GM12801 (cell line): ENCODE data around the gene GSN.

Experiments used
- TF ChIP-seq, protein P1 (sequence below): IDR thresholded peaks from one replicate; pipeline ENCODE4 v1.5.1; 2011; ENCODE audit warnings: control low read depth; ENCODE audit not compliant: insufficient read length; ENCODE audit errors: extremely low read depth

Gene GSN

DNA sequence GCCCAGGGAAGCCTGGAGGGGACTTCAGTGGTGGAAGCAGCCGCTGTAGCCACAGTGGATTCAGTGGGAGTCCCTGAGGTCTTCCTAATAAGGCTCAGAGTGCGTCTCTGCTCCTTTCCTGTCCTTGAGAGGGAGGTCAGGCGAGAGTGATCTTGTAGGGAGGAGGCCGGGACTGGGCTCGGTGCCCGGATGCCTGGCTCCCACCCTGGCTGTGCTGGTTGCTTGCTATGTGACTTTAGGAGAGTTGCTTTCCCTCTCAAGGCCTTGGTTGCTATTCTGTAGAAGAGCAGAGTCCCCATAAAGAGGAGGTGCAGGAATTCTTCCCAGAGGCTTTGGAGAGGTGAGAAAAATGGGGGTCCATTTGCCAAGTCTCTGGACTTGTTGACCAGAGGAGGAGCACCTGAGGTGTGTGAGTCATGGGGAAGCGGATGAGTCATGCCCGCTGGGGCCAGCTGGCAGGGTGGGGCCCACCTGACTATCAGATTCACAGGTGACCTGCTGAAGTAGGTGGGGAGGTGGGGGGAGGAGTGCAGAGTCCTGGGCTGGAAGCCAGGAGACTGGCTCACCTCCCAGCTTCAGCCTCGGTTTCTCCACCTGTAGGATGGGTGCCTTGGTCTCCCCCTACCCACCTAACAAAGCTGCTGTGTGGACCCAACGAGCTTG is 13.8 kb downstream of the GSN start:
- TF ChIP-seq, protein P1, sequence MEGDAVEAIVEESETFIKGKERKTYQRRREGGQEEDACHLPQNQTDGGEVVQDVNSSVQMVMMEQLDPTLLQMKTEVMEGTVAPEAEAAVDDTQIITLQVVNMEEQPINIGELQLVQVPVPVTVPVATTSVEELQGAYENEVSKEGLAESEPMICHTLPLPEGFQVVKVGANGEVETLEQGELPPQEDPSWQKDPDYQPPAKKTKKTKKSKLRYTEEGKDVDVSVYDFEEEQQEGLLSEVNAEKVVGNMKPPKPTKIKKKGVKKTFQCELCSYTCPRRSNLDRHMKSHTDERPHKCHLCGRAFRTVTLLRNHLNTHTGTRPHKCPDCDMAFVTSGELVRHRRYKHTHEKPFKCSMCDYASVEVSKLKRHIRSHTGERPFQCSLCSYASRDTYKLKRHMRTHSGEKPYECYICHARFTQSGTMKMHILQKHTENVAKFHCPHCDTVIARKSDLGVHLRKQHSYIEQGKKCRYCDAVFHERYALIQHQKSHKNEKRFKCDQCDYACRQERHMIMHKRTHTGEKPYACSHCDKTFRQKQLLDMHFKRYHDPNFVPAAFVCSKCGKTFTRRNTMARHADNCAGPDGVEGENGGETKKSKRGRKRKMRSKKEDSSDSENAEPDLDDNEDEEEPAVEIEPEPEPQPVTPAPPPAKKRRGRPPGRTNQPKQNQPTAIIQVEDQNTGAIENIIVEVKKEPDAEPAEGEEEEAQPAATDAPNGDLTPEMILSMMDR, result no peak

DNA sequence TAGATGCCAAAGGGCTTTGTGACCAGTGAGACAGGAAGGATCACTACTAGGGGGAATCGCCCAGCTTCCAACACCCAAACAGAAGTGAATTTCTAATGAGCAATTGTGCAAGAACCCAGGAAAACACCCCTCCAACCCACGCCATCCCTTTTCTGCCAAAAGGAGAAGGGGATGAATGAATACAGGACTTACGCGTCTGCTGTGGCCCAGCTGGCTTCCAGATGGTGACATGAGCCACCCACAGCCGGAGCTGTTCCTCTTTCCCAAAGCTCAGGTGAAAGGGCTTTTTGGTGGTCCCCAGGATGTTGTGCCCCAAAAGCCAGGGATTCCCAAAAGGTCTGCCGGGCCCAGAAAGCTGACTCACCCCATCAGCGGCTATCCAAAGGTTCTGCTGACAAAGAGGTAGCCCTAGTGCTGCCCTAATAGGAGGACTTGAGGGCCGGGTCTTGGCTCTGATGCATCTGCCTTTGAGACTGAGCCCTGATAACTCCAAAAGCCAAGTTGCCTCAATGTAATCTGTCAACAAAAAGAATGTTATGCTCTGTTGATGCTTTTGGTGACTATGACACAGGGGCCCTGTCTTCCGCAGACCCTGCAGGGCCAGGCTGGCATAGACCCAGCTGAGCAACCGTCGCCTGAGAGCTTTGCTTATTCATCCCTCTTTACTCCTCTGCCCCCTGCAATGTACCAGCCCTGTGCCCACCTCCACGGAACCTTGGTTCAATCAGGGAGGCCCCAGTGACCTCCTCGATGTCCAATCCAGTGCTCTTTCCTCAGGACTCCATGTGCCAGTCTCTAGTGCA is 14.5 kb downstream of the GSN start:
- TF ChIP-seq, protein P1, result no peak

DNA sequence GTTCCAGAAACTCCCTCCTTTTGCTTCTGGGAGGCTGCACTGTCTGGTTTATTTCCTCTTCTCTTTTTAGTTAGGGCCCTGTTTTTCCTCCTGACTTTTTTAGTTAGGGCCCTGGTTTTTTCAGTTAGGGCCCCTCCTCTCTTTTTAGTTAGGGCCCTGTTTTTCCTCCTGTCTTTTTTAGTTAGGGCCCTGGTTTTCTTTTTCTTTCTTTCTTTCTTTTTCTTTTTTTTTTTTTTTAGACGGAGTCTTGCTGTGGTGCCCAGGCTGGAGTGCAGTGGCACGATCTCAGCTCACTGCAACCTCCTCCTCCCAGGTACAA is 15.1 kb downstream of the GSN start:
- TF ChIP-seq, protein P1, result no peak

DNA sequence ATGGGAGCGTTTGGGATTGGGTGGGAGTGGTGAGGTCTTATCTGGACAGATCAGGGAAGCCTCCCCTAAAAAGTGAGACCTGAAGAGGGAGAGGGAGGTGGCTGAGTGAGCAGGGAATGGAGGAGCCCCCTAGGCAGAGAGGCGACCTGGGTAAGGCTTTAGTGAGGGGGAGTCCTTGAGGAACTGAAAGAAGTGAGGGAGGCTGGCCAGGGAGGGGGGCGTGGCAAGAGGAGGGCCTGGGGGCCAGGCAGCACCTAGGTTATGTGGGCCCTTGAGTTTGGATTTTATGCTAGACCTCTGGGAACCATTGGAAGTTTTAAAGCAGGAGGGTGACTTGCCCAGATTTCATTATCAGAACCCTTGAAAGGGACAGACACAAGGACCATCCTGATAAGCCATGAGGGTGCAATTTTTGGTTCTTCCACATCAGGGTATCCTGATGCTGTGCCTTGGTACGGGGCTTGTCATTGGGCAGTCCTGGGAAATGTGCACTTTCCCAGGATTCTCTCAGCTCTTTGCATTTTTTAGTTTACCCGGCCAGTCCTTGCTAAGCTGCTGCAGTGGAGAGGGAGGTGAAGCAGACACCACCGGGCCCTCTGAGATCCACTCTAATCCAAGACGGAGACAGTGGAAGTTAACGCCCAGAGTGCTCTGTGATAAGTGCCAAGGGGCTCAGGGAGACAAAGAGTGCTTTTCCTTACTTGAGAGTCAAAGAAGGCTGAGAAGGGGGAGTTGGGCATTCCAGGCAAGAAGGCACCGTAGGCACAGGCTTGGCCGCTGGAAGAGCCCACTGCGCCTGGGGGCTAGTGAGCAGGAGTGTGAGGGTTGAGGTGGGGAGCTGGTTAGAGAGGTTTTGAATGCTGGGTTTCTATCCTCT is 16.1 kb downstream of the GSN start:
- TF ChIP-seq, protein P1, result no peak

DNA sequence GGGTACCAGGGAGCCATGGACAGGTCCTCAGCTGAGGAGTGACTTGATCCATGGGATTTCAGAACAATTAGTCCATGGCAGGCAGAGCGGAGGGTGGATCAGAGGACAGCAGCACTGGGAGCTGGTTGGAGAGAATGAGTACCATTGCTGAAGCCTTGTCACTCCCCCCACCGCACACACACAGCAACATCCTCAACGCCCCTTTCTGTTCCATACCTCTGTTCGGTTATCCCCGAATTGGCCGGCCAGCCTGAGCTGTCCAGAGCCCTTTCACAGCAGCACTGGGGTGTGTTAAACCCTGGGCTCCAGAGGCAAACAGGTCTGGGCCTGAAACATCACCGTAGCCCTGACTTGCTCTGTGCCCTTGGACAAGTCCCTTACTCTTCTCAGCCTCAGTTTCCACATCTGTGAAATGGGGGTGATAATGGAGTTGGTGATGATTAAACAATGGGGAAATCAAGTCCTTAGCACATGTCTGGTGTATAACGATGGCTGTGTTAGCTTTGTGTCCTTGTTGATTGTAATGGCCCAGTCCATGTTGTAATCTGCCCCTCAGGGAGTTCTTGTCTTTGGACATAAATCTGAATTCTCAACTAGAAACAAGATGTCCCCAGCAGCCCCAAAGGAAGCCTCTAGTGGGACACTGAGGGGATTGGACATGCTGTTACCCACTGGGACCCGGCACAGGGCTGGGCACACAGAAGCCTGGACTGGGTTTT is 16.9 kb downstream of the GSN start:
- TF ChIP-seq, protein P1, result no peak

DNA sequence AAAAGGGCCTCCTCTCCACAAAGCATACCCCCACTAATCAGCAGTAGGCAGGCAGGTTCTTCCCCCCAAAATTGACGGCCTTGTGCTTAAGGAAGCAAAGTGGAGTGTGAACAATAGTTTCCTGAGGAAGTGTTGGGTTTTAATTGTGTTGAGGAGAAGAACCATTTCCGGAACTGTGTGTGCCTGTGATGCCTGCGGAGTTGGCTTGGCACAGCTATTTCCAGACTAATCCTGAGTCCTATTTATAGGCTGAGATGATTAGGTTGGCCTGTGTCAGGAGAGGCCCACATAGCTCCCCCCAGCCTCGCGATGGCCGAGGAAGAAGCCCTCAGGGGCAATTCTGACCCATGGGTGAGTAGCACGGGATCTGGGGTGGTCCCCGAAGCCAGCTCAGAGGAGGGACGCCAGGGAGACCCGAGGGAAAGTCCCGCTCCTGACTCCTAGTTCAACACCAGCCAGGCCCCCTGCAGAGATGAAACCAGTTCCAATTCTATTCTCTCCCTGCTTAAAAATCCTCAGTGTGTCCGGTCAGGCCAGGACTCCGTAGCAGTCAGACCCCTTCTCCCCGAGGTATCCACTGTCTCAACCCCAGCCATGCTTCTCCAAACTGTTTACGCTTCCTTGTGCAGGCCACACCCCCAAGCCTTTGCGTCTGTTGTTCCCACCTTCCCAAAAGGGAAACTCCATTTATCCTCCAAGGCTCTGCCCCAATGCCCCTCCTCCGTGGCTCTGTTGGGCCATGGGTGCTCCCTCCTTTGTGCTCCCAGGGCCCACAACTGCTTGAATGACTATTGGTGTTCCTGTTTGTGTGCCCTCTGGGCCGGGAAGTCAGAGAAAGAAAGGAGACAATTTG is 18.1 kb downstream of the GSN start:
- TF ChIP-seq, protein P1, result no peak
